T follicular helper cell (primary cell): ENCODE results near the gene MYO18B.

Source experiments
- DNase-seq: peaks from one replicate; pipeline ENCODE4 v3.0.0-alpha.2; 2020; ENCODE audit warnings: low read depth

The MYO18B gene

DNA sequence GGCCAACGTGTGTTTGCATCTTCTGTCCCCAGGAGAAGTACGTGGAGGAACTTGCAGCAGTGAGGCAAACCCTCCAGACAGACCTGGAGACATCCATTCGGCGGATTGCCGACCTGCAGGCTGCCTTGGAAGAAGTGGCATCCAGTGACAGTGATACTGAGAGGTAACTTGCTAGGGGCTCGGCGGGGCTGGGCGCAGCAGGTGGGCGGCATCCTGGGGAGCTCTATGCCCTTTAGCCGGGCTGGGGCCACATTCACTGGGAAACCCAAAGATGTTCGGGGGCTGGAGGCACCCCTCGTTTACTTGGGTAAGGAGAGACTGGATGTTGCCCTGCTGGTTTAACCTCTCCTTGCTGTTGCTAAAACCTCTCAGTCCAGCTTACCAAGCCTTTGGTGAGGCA lies 250.3 kb downstream of the MYO18B start:
- DNase-seq = no peak

DNA sequence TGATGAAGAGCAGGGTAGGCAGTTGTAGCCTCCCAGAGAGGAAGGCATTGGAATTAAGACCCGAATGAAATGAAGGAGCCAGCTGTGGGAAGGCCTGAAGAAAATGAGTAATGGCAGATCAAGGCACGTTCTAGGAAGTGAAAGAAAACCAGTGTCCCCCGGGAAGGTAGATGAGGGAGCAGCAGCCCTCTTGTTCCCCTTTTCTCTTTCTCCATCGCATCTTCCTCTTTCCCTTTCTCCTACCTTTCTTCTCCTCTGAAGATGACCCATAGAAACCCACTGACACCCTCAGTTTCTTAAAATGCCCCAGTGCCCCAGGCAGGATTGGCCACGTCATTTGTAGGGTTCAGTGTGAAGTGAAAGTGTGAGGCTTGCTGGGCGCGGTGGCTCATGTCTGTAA lies 254.7 kb downstream of the MYO18B start:
- no peak for DNase-seq

- DNase-seq = no peak
Measured at GRCh38 chr22:25997886-25998775, 256.1 kb downstream of the MYO18B start.

DNA sequence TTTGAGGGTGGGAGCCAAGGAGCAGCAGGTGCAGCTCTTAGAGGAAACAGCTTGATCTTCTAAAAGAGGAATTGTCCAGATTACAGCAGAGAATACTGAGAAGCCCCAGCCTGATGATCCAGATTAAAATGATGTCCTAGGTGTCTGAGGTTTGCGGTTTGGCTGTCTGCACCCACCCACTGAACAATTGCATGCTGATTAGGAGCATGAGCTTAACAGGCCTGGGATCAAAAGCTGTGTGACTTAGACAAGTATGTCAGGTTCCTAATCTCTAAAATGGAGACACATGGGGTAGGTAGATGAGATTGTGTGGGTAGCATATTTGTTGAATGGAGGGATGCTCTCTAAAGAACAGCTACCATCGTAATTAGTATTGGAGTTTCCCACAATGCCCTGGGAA lies 260.5 kb downstream of the MYO18B start:
- DNase-seq = no peak

DNA sequence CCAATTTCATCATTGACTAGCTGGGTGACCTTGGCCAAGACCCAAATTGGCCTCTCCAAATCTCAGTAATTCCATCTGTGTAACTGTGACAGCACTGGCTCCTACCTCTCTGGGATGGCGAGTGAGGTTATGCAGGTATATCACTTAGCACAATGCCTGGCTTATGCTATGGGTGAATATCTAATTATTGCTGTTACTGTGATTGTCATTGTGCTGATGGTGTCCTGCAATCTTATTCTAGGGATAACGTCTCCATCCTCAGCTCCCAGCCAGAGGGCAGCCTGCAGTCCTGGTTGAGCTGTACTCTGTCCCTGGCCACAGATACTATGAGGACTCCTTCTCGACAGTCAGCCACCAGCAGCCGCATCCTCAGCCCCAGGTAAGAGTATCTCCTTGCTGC lies 262.5 kb downstream of the MYO18B start:
- no peak for DNase-seq

GRCh38 chr22:26008587-26008986 lies 266.6 kb downstream of the MYO18B start:
- no peak for DNase-seq

DNA sequence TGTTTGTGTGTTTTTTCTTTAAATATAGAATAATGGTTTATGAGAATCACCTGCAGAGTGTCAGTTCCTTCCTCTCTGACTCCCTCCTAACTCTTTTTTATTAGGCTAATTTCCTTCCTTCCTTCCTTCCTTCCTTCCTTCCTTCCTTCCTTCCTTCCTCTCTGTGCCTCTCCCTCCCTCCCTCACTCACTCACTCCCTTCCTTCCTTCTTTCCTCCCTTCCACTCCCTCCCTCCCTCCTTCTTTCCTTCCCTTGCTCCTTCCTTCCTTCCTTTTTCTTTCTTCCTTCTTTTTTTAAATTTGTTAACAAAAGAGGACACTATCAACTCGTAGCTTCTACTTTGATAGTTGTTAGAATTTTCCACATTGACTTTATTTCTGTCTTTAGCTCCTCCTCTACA lies 274.9 kb downstream of the MYO18B start:
- DNase-seq = no peak

- no peak for DNase-seq
Measured at GRCh38 chr22:26017932-26018331, 275.9 kb downstream of the MYO18B start.

DNA sequence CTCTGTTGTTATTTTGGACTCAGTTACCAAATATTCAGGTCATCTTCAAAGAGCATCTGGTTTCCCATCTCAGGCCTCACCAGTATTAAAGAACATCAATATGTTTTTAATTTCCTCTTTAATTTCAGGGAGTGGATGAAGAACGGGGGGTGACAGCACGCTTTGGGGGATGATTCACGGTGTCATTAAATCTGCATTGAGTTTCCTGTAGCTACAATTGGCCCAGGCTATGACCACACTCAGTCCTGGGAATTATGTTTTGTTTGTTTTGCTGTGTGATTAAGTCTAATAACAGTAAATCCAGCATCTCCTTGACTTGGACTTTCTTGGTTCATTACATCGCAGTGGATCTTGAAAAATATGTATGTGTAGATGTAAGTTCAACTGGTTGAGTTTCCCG lies 277.6 kb downstream of the MYO18B start:
- no peak for DNase-seq

- no peak for DNase-seq
Measured at GRCh38 chr22:26021516-26021915, 279.5 kb downstream of the MYO18B start.

- no peak for DNase-seq
Measured at GRCh38 chr22:26023104-26023775, 281.3 kb downstream of the MYO18B start.

GRCh38 chr22:26025626-26026025 lies 283.6 kb downstream of the MYO18B start:
- no peak for DNase-seq

DNA sequence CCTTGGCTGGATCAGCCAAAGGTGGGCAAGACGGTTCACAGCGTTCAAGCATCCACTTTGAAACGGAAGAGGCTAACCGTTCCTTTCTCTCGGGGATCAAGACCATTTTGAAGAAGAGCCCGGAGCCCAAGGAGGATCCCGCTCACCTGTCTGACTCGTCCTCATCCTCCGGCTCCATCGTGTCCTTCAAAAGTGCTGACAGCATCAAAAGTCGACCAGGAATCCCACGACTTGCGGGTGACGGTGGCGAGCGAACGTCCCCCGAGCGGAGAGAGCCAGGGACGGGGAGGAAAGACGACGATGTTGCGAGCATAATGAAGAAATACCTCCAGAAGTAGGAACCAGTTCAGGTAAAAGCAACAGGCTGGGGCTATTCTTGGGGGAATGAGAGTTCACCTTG lies 285.4 kb downstream of the MYO18B start:
- DNase-seq = no peak

GRCh38 chr22:26031641-26032040 lies 289.7 kb downstream of the MYO18B start:
- DNase-seq = no peak

- no peak for DNase-seq
Measured at GRCh38 chr22:26033071-26033470, 291.1 kb downstream of the MYO18B start.

GRCh38 chr22:26033586-26033985 lies 291.6 kb downstream of the MYO18B start:
- DNase-seq = no peak

DNA sequence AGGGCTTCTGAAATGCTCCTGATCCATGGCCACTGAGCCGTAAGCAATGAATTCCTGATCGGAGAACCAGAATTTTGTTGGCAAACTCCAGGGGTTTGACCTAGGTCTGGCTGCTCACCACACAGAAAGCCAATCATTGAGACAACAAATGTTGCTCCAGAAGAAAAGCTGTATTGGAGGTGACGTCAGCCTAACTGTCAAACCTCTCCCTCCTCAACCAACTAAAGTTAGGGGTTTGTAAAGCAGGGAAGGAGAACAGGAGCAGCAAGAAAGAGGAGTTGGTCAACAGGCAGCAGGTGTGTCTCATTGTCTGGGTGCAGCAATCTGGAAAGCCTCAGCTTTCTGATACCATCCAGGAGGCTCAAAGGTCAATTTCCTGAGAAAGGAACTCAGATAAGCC lies 293.5 kb downstream of the MYO18B start:
- no peak for DNase-seq

GRCh38 chr22:26038365-26038764 lies 296.4 kb downstream of the MYO18B start:
- DNase-seq = no peak

DNA sequence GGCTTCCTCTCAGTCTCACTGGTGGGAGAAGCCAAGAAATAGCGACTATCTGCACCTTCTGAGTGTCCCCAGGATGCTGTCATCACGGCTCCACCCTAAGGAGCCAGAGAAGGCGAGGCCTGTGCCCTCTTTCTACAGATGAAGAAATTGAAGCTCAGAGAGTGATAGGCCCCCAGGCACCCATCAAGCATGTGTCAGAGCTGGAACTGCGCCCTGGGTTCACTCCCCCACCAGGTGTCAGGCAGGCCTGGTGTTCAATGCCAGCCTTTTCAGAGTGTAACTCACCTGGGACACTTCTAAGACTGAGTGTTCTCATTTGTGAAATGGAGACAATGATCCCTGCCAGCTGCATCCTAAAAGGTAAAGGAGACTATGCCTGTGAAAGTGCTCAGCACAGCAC lies 299.9 kb downstream of the MYO18B start:
- no peak for DNase-seq

GRCh38 chr22:26043031-26043430 lies 301.0 kb downstream of the MYO18B start:
- no peak for DNase-seq

DNA sequence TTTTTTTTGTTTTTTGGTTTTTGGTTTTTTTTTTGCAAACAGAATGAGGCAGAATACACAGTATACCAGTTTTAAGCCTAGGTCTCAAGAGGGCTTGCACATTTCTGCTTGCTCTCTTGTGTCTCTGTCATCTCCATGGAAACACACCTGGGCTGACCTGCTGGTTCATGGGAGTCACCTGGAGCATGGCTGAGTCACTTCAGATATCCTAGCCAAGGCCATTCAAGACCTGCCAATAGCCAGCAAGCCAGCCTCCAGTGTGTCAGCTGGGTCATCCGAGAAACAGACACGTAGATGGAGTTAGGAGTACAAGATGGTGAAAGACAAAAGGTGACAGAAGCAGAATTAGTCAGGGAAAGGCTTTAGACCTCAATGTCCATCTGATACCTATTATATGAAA lies 303.1 kb downstream of the MYO18B start:
- DNase-seq = no peak

DNA sequence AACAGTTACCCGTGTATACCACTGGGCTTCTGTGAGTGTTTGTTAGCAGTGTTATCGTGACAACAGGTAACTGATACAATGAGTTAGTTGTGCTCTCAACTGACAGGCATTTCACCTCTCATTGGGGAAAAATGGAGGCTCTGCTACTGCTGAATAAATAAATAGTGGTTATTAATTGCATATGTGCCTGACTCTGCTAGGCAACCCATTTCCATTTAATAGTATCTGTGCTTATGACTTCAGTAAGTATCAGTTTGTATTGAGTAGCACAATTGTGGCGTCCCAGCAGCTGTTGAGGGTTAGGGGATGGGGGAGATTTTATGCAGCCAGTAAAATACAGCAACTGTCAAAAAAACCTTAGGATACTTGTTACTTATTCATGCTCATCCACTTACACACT lies 303.9 kb downstream of the MYO18B start:
- DNase-seq = no peak

- no peak for DNase-seq
Measured at GRCh38 chr22:26047516-26047915, 305.5 kb downstream of the MYO18B start.

GRCh38 chr22:26047920-26048319 lies 305.9 kb downstream of the MYO18B start:
- DNase-seq = no peak
